COLO668 (cell line): Measurements from ENCODE around the gene PDE9A.
"Not testable (repeated sequence)": the region's sequence is repeated elsewhere in the genome, so short reads cannot be mapped to it uniquely, and the experiment has no call there.

Experiments
- DNase-seq: peaks from one replicate; lab custom pipeline; 2025; ENCODE audit not compliant: unreplicated experiment; lab: John Stamatoyannopoulos, UW

Gene PDE9A

DNA sequence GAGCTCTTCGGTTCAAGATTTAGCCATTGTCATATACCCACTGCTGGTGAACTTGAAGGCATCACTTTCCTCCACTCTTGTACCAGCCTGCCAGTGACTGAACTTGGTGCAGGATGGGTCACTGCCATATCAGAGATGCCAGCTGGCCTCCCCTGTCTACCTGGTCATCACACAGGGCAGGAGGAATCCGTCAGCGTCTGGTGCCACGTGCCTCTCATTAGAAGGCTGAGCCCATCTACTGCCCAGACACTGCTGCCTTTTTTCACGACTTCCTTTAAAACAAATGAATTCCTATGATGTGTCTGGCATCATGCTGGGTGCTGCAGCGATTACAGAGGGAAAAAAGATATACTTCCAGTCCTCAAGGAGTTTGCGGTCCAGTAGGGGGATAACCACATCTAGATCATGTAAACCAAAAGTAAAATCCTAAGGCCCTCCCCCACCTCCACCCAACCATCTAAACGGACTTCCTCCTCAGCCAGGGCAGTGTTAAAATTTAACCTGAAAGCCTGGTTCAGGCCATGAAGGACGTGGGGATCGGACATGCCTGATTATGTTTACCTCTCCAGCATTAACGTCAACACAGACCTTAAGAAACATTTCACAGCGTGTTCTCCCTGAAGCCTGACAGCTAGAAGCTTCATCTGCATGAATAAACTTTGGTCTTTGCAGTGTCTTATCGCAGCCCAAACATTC, 29.2 kb upstream of the PDE9A start:
- DNase-seq: peak; percentile 44

DNA sequence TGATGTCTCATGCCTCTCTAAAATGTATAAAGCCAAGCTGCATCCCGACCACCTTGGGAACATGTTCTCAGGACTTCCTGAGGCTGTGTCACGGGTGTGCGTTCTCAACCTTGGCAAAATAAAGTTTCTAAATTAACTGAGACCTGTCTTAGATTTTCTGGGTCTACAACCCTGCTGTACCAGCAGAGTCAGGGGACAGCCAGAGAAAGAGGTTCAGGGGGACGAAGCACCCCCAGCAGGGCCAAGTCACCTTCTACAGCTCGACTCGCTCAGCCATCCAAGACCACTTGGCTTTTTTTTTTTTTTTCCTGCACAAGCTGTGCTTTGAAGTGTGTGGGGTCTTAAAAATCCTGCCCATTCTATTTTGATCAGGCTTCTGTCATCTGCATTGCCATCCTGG, 28.5 kb upstream of the PDE9A start:
- no peak for DNase-seq

DNA sequence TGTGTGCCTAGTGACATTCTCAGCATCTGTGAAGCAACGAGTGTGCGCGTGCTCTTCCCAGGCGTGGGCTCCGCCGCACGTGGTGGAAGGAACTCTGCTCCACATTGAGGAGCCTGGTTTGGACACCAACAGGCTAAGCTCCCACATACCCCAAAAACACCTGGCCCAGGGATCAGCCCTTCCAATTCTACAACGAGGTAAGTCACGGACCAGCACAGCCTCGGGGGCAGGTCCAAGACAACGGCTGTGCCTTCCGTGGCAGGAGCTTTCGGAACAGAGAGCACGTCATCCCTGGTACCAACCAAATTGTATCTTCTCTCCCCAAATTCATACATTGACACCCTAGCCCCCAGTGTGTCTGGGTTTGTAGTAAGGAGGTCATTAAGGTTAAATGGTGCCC, 27.2 kb upstream of the PDE9A start:
- DNase-seq: no peak

DNA sequence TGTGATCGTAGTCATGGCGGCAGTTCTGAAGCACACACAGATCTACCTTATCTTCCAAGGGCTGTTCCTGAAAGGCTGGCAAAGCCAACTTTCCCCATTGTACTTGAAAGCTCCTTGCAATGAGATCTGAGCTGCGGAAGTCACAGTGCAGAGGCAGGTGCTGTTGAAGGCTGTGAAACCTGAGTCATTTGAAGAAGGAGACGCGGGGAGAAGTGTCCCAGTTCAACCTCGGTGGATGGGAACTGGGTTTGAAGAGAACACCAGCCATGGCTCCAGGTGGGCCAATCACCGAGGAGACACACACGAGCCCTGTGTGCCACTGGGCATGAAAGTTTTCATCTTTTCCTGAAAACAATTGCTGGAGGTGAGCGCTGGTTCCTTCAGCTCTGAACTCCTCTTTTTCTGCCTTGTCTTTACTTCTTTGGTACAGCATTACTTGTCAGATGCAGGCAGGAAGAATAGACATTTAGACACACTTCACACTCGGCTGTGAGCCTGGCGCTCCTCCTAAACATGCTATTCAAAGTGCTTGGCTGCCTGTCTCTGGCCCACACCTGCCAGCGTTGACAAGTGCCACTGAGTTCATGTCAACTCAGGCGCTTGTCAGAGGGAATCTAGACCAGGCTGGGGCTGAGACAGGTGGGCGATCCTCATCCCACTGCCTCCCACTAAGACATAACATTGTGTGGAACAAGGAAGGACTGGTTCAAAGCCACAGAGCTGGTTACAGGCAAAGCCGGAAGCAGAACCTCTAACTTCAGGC, 25.7 kb upstream of the PDE9A start:
- peak; percentile 29 for DNase-seq

DNA sequence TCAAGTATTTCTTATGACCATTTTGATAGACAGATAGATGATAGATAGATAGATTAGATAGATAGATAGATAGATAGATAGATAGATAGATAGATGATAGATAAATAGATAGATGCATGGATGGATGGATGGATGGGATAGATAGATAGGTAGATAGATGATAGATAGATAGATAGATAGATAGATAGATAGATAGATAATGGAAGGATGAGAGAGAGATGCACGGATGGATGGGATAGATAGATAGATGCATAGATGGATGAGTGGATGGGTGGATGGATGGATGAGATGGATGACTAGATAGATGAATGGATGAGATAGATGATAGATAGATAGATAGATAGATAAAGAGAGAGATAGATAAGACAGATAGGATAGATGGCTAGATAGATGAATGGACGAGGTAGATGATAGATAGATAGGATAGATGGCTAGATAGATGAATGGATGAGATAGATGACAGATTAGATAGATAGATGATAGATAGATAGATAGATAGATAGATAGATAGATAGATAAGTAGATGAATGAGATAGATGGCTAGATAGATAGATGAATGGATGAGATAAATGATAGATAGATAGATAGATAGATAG, 24.9 kb upstream of the PDE9A start:
- DNase-seq: not testable (repeated sequence)

DNA sequence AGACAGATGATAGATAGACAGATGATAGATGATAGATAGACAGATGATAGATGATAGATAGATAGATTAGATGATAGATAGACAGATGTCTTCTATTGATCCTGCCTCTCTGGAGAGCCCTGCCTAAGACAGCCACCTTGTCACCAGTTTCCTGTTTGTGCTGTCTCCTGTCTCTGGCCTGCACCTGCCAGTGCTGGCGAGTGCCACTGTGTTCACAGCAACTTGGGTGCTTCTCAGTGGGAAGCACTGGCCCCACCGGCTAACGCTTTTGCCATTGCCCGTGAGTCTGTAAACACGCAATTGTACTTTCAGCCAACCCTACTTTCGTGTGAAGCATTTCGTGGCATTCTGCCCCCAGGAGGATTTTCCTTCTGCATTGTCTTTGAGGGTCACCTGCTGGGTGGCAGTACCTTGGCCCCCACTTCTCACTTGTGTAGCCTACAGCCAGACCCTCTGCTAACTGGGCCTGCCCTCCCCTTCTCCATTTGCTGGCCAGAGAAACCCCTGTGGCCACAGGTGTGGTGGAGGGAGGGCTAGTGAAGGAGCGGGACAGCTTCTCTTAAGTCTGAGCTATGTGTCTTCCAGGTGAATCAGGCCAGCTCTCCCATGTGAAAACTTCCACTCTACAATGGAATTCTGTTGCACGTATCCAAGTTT, 23.4 kb upstream of the PDE9A start:
- peak; percentile 49 for DNase-seq

DNA sequence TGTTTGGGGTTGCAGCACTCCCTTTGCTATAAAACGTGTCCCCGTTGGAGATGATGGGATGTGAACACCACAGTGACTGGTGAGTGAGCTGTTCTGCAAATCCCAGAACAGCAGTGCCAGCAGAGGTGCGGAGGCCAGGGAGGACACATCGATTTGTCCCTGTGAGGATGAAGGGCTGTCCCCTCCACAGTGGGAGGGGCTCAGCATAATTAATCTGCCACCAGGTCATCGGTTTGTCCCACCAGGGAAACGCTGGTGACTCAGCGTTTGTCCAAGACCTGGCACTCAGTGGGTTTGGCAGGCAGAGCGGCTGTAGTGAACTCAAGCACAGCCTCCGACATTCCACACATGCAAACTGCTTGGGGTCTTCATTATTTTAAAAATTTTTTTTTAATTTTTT, 22.8 kb upstream of the PDE9A start:
- DNase-seq: no peak

DNA sequence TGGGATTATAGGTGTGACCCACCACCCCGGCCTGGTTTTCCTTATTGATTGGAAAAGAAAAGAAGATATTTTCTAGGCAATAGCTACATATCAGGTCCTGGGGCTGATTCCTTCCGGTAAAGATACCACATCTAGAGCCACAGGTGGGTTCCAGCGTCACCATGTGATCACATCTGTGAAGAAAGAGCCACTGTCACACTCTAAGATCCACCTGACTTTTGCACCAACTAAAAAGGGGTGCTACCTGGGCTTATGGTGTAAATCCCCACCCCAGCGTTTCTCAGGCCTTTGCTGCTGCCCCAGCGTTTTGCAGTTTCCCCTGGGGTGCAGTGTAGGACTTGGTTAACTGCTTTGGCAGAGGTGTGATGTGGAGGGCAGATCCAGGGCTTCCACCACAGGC, 22.3 kb upstream of the PDE9A start:
- no peak for DNase-seq

DNA sequence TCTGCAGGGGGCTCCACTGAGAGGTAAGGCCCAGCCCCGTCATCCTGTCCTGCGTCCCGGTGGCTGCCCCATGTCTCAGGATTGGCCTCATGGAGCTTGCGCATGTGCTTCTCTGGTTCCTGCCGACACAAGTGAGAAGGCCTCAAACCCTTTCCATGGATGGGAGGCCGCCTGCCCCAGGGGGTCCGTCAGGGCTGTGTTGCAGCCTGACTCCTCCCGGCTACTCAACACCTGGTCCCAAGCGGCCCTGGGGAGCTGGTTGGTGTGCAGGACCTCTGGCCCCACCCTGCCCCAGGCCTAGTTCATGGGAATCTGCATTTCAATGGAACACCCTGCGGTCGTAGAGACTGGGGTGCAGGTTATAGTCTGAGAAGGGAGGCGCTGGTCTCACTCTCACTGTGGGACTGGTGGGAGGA, 21.1 kb upstream of the PDE9A start:
- no peak for DNase-seq

DNA sequence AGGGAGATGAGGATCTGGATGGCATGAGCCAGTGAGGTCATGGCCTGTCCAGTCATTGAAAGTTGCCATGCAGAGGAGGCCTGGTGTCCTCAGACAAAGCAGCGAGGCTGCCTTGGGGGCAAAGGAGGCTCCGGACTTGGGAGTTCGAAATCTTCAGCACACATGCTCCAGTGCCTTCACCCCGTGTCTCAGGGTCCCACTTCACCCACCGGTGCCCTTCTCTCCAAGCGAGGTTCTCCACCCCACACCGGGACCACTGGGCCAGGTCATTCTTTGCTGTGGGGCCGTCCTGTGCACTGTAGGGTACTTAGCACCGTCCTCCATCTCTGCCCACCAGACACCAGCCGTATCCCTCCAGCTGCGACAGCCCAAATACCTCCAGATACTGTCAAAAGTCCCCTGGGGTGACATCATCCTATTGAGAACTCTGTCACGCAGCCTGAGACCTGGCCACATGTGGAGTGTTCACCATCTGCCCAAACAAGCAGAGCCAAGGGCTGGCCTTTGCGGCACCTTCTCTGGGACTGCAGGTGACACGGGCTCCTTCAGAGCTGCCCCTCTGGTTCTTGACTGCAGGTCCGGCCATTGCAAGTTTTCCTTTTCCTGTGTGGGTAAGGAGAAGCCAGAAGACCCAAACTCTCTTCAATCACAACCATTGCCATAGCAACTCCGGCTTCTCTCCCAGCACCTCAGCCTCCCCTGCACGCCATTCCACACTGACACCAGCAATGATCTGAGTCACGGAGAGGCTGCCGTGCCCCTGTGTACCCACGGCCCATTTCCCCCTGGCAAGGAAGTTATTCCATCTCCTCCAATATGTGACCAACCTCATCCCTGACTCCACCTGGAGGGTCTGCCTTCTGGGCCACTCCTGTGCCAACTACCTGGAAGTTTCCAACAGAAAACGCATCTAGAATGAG, 20.4 kb upstream of the PDE9A start:
- no peak for DNase-seq

DNA sequence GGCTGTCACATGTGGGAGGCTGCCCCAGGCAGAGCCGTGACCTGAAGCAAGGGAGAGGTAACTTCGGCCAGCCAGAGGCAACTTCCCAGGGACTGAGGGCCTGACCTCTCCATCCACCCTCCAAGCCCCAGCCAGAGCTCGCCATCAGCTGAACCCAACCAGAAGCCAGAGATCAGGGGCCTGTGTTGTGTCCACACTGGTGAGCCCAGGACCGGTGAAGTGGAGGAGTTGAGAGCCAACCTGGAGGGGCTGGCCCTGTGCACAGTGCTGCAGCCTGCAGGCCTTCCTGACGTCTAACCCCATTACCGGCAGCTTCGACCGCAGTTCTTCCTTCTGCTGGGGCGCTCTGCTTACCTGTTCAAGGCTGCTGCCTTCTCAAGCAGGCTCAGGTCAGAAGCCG, 19.6 kb upstream of the PDE9A start:
- no peak for DNase-seq

DNA sequence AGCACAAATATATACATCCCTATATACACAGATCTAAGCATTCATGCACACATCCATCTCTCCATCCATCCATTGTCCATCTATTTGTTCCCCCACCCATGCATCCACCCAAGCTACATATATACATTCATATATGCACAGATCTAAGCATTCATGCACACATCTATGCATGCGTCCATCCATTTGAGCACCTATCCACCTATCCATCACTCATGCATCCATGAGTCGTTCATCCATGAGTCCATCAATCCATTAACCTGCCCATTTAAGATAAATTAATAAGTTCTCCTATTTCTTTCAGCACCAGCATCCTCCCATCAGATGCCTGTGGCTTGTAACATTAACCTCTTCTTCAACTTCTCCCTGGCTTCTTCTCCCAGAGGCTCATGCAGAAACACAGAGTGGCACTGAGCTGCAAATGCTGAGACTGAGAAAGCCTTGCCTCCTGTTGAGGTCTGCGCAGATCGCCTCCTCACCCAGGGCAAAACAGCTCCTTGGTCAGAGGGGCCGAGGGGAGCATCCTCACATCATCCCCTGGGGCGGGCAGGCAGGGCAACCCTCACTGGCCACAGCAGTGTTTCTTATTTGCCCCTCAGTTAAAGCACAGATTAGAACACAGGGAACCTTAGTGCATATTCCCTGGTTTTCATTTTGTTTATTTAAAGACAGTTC, 17.4 kb upstream of the PDE9A start:
- DNase-seq: no peak

DNA sequence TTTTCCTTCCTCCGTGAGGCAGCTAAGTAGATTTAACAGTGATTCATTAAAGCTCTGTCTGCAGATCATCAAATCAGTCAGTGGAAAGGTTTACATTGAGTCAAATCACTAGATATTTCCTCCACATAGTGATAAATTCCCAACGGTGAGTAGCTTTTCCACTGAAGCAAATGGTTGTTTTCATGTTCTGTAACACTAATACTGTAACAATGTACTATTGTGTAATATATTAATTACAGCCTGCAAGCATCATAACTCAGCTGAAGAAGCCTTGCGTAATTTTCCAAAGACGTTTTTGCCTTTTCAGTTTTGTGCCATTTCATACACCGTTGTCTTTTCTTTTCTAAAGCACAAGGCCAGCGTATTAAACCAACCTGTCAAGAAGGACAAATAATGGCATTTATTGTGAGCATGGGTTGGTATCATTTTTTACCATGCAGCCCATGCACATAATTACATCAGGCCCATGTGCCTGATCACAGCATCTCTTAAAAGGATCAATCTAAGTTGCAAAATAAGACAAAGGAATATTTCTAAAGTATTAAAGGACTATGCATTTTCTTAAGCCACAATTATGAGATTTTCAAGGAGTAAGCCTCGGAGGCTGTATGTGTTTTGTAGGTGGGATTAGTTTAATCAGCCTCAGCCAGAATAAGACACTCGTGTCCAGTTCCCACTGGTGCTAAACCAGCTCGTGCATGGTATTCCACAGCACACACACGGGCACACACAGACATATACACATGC, 16.7 kb upstream of the PDE9A start:
- no peak for DNase-seq

DNA sequence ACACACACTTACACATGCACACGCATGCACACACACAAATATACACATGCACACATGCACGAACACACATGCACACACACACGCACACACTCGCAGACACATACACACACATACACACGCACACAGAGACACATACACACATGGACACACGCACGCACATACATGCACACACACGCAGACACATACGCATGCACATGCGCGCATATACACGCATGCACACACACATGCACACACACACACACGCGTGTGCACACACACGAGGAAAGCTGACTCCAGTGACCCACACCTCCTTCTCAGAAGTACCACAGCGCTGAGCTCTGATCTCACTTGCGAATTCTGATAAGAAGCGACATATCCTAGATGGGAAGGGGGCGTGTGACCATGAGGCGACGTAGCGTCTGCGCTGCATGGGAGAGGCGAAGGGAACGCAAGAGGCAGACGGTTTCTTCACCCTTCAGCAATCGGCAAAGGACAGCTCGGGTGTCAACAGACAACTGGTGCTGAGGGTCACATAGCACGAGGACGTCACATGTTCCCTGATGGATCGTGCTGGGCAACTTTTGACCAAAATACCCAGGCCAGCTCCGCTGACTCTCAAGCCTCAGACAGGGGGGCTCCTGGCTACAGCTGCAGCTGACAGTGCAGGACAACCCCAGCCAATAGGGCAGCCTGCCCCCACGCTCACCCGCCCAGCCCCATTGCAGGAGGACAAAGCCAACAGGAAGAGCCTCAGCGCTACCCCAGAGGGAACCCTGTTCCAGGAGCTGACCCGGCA, 16.0 kb upstream of the PDE9A start:
- DNase-seq: no peak

DNA sequence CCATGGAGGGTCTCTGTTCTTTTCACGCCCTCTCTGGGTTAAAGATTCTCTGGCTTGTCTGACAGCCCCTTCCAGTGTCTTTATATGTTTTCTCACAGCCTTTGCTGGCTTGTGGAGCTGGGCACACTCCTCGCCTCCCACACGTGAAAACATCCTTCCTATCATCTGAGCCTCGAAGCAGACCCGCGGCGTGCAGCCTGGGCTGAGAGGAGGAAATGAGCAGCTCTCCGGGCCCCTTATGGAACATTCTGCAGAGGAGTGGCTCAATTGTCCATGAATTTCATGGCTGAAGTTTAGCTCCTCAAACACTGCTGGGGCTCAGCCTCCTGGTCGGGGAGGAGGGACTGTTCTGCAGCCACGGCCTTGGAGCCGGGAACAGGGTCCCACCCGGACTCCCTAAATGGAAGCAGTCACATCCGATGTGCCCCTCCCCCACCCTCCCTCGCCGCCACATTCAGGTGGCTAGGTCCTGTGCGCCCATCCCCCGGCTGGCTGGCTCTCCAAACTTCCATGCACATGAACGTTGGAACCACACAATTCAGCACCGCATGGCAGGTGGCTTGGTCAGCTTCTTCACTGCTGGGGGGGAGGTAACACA, 15.1 kb upstream of the PDE9A start:
- no peak for DNase-seq

DNA sequence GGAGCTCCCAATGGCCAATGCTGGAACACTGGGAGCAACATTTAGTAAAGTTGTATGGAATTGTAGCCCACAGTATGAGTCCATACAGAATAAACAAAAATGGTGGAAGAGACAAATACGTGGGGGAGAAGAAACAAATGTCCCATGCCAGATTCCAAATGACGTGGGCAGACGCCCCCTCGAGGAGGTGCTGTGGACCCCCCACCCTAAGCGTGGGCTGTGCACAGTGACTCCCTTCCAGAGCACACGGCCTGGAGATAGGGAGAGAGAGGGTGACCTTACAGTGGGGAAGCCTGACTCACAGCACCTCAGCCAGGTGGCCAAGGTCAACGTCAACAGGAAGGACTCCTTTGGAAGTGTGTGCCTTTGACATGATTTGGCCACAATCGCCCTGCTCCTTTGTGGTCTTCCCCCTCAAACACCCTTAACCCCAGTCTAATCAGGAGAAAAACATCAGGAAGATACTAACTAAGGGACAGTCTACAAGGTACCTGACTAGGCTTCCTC, 13.7 kb upstream of the PDE9A start:
- DNase-seq: no peak

DNA sequence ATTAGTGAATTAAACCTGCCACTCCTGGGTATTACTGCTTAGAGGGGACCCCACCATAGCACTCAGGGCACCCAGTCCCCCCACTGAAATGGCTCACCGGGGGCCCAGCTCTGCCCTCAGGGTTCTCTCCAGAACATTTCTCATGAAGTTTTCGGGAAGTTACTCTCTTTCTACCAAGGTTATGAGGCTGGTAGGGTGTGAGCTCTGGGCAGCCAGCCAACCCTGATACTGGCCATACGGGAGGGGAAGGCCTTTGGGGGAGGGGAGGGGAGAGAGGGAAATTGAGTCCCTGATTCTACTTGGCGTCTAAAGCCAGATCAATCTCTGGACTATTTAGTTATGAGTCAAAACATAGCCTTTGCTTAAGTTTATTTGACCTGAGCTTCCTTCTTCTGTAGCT, 12.9 kb upstream of the PDE9A start:
- DNase-seq: no peak
